ENCODE measurements around the gene GALNT2. TPM values are rescaled to one million over a fixed set of nuclear protein-coding genes. Genes with fewer than 3 reads are reported as not detected.

GALNT2 gene
- total and polyA plus RNA-seq, 2 of the 4 experiments (the other 2 are of a cell fraction) = 50.4 to 189 TPM

DNA sequence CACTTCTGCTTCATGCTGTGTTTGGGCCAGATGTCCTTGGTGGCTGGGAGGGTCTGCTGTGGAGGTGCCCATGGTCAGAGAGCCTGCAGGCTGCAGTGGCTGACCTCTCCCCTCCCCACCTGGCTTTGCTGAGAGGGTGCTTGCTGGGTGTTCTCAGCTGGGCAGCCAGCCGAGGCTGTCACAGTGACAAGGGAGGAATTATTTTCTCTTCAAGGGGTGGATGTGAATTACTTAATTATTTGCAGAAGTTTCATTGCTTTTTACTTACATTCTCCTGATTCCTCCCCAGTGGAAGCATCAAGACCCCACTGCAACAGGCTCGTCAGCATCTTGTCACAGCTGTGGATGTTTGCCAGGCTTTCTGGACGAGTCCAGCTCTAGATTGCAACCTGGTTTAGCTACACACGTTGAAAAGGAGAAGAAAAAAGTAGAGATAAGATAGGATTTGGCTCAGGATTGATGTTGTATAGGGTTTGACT, 70.3 kb downstream of the GALNT2 start (continued):
- TF ChIP-seq USF2 (IDR thresholded peaks at IDR 0.05; ENCODE audit: low read depth, low read length) = no peak
- no peak for TF ChIP-seq CHD1 (IDR thresholded peaks at IDR 0.05; ENCODE audit: low read depth, low read length)
- no peak for TF ChIP-seq NFE2L2 (IDR thresholded peaks at IDR 0.05; ENCODE audit: low read depth, low read length)

- no CpG with 5 or more reads among the region's 7 CpGs for WGBS, 2 experiments (ENCODE audit: extremely low coverage in 2 of 2, insufficient read length in 1 of 2)
- peaks cover 67% of the 10 kb centered on the region for H4K20me1 ChIP-seq (ENCODE audit: insufficient read depth, low read length)
Observed at GRCh38 chr1:230138561-230139239, 71.7 kb downstream of the GALNT2 start.

More at GRCh38 chr1:230138561-230139239, 71.7 kb downstream of the GALNT2 start:
- Histone ChIP-seq H3K4me2 (ENCODE audit: low read depth, low read length) (no peak overlapping the region), H4K5ac (ENCODE audit: low read depth, low read length) (no peak overlapping the region), H2AFZ (replicated peaks; ENCODE audit: low read length, poor library complexity) (no peak overlapping the region), H2BK20ac (ENCODE audit: low read depth, low read length) (no peak overlapping the region), H2AK9ac (replicated peaks; ENCODE audit: low read depth, low read length, poor library complexity) (no peak overlapping the region), H4K91ac (ENCODE audit: insufficient read depth, low read depth, low read length) (no peak overlapping the region), H3K36me3 (ENCODE audit: control insufficient read depth, insufficient read depth, low read length) (no peaks in the 10 kb centered on the region), H2BK5ac (ENCODE audit: low read depth, low read length, poor library complexity, severe bottlenecking) (no peak overlapping the region), H3K9me1 (ENCODE audit: insufficient read depth, low read length) (peaks cover 45% of the 10 kb centered on the region), H3K9me3 (ENCODE audit: control insufficient read depth, insufficient read depth, low read length) (no peaks in the 10 kb centered on the region), H3K27me3 (ENCODE audit: control insufficient read depth, insufficient read depth, low read length) (no peaks in the 10 kb centered on the region), H3K4me3 (ENCODE audit: insufficient read depth, low read depth, low read length) (no peak overlapping the region), H4K8ac (ENCODE audit: low read depth in 2 of 2, low read length in 2 of 2) (no peak overlapping the region), H2AK5ac (ENCODE audit: low read depth, low read length) (no peak overlapping the region), H3K27ac (ENCODE audit: insufficient read depth, low read length) (no peak overlapping the region), H3K4me1 (ENCODE audit: control insufficient read depth, insufficient read depth, low read length) (peaks cover 14% of the 10 kb centered on the region), H3K79me1 (ENCODE audit: low read depth in 1 of 2, low read length in 2 of 2) (peaks cover 49 to 85% of the 10 kb centered on the region in 2 experiments), H3K4ac (ENCODE audit: low read depth, low read length) (no peak overlapping the region; the same call in 1 of the 2 replicates), H2BK120ac (ENCODE audit: low read depth, low read length) (no peak overlapping the region), H3K14ac (replicated peaks; ENCODE audit: low read depth, low read length) (no peak overlapping the region), H3K18ac (ENCODE audit: low read depth, low read length) (no peak overlapping the region), H2BK15ac (ENCODE audit: low read depth, low read length) (no peak overlapping the region), H3K23ac (ENCODE audit: low read depth, low read length) (no peak overlapping the region), H3K9ac (ENCODE audit: low read depth, low read length) (no peak overlapping the region), H3K56ac (ENCODE audit: extremely low read depth, insufficient read depth, low read length) (no peak overlapping the region)
- ChIA-PET POLR2A (ENCODE audit: unreplicated experiment) (no interaction called here), CTCF (interaction anchor here (0.6 kb wide), 2 partner anchors 28 to 89 kb away, joined by 5 to 7 read pairs; no protein-coding TSS in a partner anchor)
- dilution Hi-C loops (cut with HindIII; ENCODE audit: low sequenced_read_pairs, unreplicated experiment) (no loop called here), in situ Hi-C loops (cut with MboI; ENCODE audit: low sequenced_read_pairs) (no loop called here), intact Hi-C loops (cut with micrococcal nuclease) (no loop called here)
- ATAC-seq (ENCODE audit: low read depth) = no peak
- no peak for DNase-seq
- no peak for TF ChIP-seq SMC3 (IDR thresholded peaks at IDR 0.05; ENCODE audit: low read depth, low read length)
- BruUV-seq (replicated peaks) = no TSS peak

Measured in IMR-90 (cell line).